Pancreas (tissue), 10 donors: ENCODE measurements around the gene ZNF174. TPM values are rescaled to one million over a fixed set of nuclear protein-coding genes. Genes with fewer than 3 reads are reported as not detected.

Source experiments
- ATAC-seq, 4 donors: fragments of 200-7000 bp; cut with Tn5 transposase; one replicate each; pipeline versions ENCODE4 v1.8.0 to v1.9.1; 2020; ENCODE audit warnings: mild to moderate bottlenecking in 4 of 4, moderate library complexity in 4 of 4
- DNase-seq, 6 donors: peaks; one replicate each; pipeline ENCODE4 v3.0.0-alpha.2; 2020
- FAIRE-seq: peaks from 2 replicates; lab custom pipeline; 2012; peaks lifted over from hg19 to GRCh38; lab: Jason Lieb, UNC
- H3K27ac ChIP-seq, 4 donors: fragments of 200-600 bp; sonication (generic); 1 replicate in 3 of 4; 2 replicates in 1 of 4; pipeline versions ENCODE4 v1.5.0 to v1.8.0; 2020
- H3K27me3 ChIP-seq, 4 donors: fragments of 200-600 bp; one replicate each; pipeline ENCODE4 v1.8.0; 2021
- H3K36me3 ChIP-seq, 3 donors: fragments of 200-600 bp; sonication (generic) in 1 of 3; one replicate each; pipeline versions ENCODE4 v1.5.0 to v1.8.0; 2020 to 2021
- H3K4me1 ChIP-seq, 3 donors: fragments of 200-600 bp; one replicate each; pipeline ENCODE4 v1.8.0; 2021
- H3K4me3 ChIP-seq, 4 donors: fragments of 200-600 bp; sonication (generic) in 2 of 4; one replicate each; pipeline versions ENCODE4 v1.5.0 to v1.8.0; 2020 to 2021
- H3K9me3 ChIP-seq, 4 donors: fragments of 200-600 bp; one replicate each; pipeline ENCODE4 v1.8.0; 2021
- WGBS, 2 donors: extraction: QIAGEN DNeasy Blood & Tissue Kit; methylation state at CpG; one replicate each; pipeline ENCODE4 v1.1.7; 2013; 5-methylcytosine and 5-hydroxymethylcytosine counted together
- intact Hi-C, 3 donors: fragments of 100-400 bp; cut with DNase I; formaldehyde crosslinking; loops; one replicate each; pipeline versions ENCODE4 v1.11.1 to v1.14.2; 2022
- polyA plus RNA-seq, 2 donors: library from polyadenylated mRNA; stranded (reverse); fragments of 200-250 nt; gene quantifications; one replicate each; pipeline ENCODE4 v1.2.3, GENCODE V29; 2013
- total RNA-seq, 6 donors: library from RNA; stranded (reverse); fragmentation: NEBNext Ultra II Directional in 4 of 6; extraction: Animal tissue kit (Norgen Biotek cat#: 25700) in 4 of 6; gene quantifications; one replicate each; pipeline versions ENCODE4 v1.2.1 to v1.2.4, GENCODE V29; 2021 to 2023
- TF ChIP-seq, protein P1 (sequence below), 4 donors: fragments of 200-600 bp; sonication (generic) in 3 of 4; IDR thresholded peaks; one replicate each; pipeline versions ENCODE4 v1.5.0 to v1.8.0; 2021; ENCODE audit warnings: antibody characterized with exemption in 4 of 4
- donor health status: healthy with polysubstance abuse.
- donor health status: DM: no; HTN: no; CAD: no; lungs with moderate emphysema.
- donor health status: DM: no; HTN: no; CAD: no.
- donor health status: control.
- donor health status: control.
- donor health status: Bipolar disorder and iron deficiency.
- donor health status: DM: yes; HTN: yes; CAD: no.
- donor health status: DM: no; HTN: no; CAD: no.
- donor health status: DM: no; HTN: no; CAD: no.
- donor health status: DM: yes; HTN: yes; CAD: no.

ZNF174 gene
- total and polyA plus RNA-seq, 8 donors: 2.2 to 5.1 (median 3.6) TPM

DNA sequence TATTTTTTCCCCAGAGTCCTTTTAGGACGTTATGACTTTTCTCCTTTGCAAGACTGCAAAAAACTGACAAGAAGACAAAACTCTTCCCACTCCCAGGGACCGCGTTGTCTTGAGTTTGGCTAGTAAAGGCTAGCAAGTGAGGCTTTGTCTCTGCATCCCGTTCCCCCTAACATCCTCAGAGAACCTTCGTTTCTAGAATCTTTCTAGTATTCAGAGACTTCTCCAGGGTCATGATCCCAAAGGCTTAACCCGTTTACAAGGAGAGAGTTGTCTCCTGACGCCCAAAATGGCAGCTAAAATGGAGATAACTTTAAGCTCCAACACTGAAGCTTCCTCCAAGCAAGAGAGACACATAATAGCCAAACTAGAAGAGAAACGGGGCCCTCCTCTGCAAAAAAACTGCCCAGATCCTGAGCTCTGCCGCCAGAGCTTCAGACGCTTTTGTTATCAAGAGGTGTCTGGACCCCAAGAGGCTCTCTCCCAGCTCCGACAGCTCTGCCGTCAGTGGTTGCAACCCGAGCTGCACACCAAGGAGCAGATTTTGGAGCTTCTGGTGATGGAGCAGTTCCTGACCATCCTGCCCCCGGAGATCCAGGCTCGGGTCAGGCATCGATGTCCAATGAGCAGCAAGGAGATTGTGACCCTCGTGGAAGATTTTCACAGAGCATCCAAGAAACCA, 843 bp downstream of the ZNF174 start:
- Histone ChIP-seq H3K27me3 (no peaks in the 10 kb centered on the region), H3K4me3 (peak overlapping the region; percentile 50 to 90 (median 80)), H3K4me1 (peaks cover 0 to 14% (median 0%) of the 10 kb centered on the region in 3 donors), H3K36me3 (peaks cover 0 to 23% (median 7%) of the 10 kb centered on the region in 3 donors), H3K9me3 (peaks cover 0 to 2% (median 0%) of the 10 kb centered on the region in 4 donors), H3K27ac (peak overlapping the region; percentile 53 to 59 (median 57))
- FAIRE-seq (no peak), ATAC-seq (no peak), DNase-seq (no peak)
- WGBS, 2 donors: 32 to 37% methylated on average over 17 of the region's 17 CpGs
- intact Hi-C loops: no loop called here
- TF ChIP-seq, protein P1, sequence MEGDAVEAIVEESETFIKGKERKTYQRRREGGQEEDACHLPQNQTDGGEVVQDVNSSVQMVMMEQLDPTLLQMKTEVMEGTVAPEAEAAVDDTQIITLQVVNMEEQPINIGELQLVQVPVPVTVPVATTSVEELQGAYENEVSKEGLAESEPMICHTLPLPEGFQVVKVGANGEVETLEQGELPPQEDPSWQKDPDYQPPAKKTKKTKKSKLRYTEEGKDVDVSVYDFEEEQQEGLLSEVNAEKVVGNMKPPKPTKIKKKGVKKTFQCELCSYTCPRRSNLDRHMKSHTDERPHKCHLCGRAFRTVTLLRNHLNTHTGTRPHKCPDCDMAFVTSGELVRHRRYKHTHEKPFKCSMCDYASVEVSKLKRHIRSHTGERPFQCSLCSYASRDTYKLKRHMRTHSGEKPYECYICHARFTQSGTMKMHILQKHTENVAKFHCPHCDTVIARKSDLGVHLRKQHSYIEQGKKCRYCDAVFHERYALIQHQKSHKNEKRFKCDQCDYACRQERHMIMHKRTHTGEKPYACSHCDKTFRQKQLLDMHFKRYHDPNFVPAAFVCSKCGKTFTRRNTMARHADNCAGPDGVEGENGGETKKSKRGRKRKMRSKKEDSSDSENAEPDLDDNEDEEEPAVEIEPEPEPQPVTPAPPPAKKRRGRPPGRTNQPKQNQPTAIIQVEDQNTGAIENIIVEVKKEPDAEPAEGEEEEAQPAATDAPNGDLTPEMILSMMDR (IDR thresholded peaks at IDR 0.05): no peak

DNA sequence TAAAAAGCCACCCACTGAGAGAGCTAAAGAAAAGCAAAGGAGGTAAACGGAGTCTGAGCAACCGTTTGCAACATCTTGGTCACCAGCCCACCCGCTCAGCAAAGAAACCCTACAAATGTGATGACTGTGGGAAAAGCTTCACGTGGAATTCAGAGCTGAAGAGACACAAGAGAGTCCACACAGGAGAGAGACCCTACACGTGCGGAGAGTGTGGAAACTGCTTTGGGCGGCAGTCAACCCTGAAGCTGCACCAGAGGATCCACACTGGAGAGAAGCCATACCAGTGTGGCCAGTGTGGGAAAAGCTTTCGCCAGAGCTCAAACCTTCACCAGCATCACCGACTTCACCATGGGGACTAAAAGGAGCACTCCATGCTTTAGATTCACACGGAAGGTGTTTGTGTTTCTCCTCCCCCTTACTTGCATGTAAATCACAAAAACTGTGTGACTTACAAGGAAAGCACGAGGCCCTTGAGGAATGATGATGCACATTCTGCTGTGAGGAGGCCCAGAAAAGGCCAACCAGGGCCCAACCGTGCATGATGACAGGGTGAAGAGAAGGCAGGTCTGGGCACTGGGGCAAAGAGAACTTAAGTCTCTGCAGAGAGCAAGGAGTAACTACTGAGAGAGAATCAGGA, 7.7 kb downstream of the ZNF174 start:
- TF ChIP-seq, protein P1 (IDR thresholded peaks at IDR 0.05): no peak
- DNase-seq (no peak), ATAC-seq (no peak), FAIRE-seq (no peak)
- Histone ChIP-seq H3K4me1 (no peaks in the 10 kb centered on the region), H3K27ac (no peak overlapping the region), H3K36me3 (peaks cover 6 to 31% (median 10%) of the 10 kb centered on the region in 3 donors), H3K9me3 (peaks cover 0 to 11% (median 3%) of the 10 kb centered on the region in 4 donors), H3K27me3 (no peaks in the 10 kb centered on the region), H3K4me3 (no peak overlapping the region)
- WGBS, 2 donors: 95 to 98% methylated on average over 12 of the region's 12 CpGs
- intact Hi-C loops: no loop called here

DNA sequence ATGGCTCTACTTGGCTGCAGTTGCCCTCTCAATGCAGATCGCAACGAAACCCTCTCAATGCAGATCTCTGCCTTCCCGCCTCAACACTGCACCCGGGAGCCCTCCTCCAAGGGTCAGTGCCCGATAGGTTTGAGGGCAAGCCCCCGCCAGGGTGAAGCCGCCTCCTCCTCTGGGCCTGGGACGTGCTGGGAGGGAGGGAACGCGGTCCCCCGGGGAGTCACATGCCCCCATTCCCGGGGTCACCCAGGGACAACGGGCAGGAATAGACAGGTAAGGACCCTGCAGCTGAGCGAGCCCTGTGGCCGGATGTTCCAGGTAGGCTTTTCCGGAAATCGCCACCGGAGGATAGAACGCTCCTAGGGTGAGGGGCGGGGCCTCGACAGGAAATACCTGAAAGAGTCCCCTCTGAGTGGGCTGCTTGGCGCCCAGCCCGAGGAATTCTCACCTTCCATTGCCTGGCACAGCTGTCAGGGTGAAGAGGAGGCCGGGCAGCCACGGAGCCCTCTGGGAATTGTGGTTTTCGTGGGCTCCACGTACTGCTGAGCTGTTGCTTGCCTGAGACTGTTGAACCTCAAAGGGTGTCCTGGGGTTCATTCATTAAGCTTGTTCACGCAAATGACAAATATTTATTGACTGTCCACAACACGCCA, 12.8 kb downstream of the ZNF174 start:
- TF ChIP-seq, protein P1 (IDR thresholded peaks at IDR 0.05): no peak
- intact Hi-C loops: no loop called here
- 30 to 49% methylated on average over 28 to 29 of the region's 29 CpGs for WGBS, 2 donors
- peak in 1 of 4 donors; percentile 28 for ATAC-seq
- Histone ChIP-seq H3K27ac (no peak overlapping the region), H3K4me1 (no peaks in the 10 kb centered on the region), H3K36me3 (peaks cover 0 to 2% (median 0%) of the 10 kb centered on the region in 3 donors), H3K9me3 (peaks cover 0 to 3% (median 0%) of the 10 kb centered on the region in 4 donors), H3K4me3 (no peak overlapping the region), H3K27me3 (no peaks in the 10 kb centered on the region)
- DNase-seq: peak in 1 of 6 donors; percentile 55
- no peak for FAIRE-seq

DNA sequence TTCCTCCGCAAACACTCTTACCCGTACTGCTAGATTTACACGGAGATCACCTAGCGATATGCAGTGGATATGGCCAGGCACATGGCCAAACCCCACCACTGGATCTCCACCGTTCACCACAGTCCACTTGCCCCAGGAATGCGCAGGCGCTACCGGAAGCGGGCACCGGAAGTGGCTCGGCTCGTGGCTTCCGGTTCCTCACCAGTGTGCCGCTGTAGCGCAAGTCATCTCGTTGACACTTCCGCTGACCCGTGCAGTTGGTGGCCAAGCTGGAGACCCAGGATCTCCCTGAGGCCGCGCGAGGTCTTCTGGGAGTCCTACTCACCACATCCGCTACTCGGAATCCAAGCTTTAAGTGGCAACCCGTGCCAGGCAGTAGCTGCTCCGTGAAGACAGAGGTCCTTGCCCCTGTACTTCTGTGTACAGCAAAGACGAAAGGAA, 30.8 kb downstream of the ZNF174 start:
- Histone ChIP-seq H3K27me3 (no peaks in the 10 kb centered on the region), H3K36me3 (no peaks in the 10 kb centered on the region), H3K27ac (no peak overlapping the region), H3K4me1 (no peaks in the 10 kb centered on the region), H3K4me3 (peak overlapping the region in 2 of 4 donors; percentile 14 to 28), H3K9me3 (no peaks in the 10 kb centered on the region)
- WGBS, 2 donors: 70 to 76% methylated on average over 26 of the region's 26 CpGs
- TF ChIP-seq, protein P1 (IDR thresholded peaks at IDR 0.05): no peak
- ATAC-seq: peak; percentile 79 to 98 (median 88)
- no peak for FAIRE-seq
- peak in 5 of 6 donors; percentile 57 to 75 (median 62) for DNase-seq
- intact Hi-C loops: no loop called here
